Thoracic aorta (tissue), 2 donors: Measurements from ENCODE around the gene ICA1L. TPM values are rescaled to one million over a fixed set of nuclear protein-coding genes. Genes with fewer than 3 reads are reported as not detected.

Experiments used
- ATAC-seq: fragments of 150-250 bp; one replicate; pipeline ENCODE4 v1.8.0; 2017; ENCODE audit warnings: low read depth; ENCODE audit not compliant: insufficient number of reproducible peaks, low FRiP score
- DNase-seq: peaks from one replicate; pipeline ENCODE4 v3.0.0-alpha.2; 2020; ENCODE audit warnings: low spot score
- H3K27ac ChIP-seq, 2 donors: fragments of 200-600 bp; sonication (generic); 1 replicate in 1 of 2; 2 replicates in 1 of 2; pipeline ENCODE4 v1.5.1; 2016; ENCODE audit warnings: mild to moderate bottlenecking in 2 of 2, moderate library complexity in 2 of 2
- H3K27me3 ChIP-seq: fragments of 200-600 bp; sonication (generic); replicated peaks from 2 replicates; pipeline ENCODE4 v1.6.0; 2016; ENCODE audit warnings: mild to moderate bottlenecking; ENCODE audit not compliant: insufficient read depth
- H3K36me3 ChIP-seq: fragments of 200-600 bp; sonication (generic); one replicate; pipeline ENCODE4 v1.5.1; 2016
- H3K4me1 ChIP-seq, 2 donors: fragments of 200-600 bp; sonication (generic); 1 replicate in 1 of 2; 2 replicates in 1 of 2; pipeline versions ENCODE4 v1.5.1 to v1.6.0; 2016; ENCODE audit warnings: low read depth in 2 of 2, mild to moderate bottlenecking in 1 of 2; ENCODE audit not compliant: control insufficient read depth in 1 of 2
- H3K4me3 ChIP-seq: fragments of 200-600 bp; sonication (generic); 2 replicates; pipeline ENCODE4 v1.5.1; 2016; ENCODE audit warnings: mild to moderate bottlenecking
- H3K9me3 ChIP-seq: fragments of 200-600 bp; sonication (generic); 2 replicates; pipeline ENCODE4 v1.5.1; 2016
- CTCF ChIP-seq: fragments of 200-600 bp; sonication (generic); IDR thresholded peaks from one replicate; pipeline ENCODE4 v1.5.1; 2019; ENCODE audit warnings: antibody characterized with exemption
- total RNA-seq, 2 donors: library from RNA; depleted of rRNA; stranded (reverse); fragments of >200 nt; gene quantifications; one replicate each; pipeline versions ENCODE4 v1.1.0 to v1.2.3, GENCODE V29; 2016

The ICA1L gene
- total RNA-seq, 2 donors from 2014 or later, result 12.9 to 13.7 TPM

DNA sequence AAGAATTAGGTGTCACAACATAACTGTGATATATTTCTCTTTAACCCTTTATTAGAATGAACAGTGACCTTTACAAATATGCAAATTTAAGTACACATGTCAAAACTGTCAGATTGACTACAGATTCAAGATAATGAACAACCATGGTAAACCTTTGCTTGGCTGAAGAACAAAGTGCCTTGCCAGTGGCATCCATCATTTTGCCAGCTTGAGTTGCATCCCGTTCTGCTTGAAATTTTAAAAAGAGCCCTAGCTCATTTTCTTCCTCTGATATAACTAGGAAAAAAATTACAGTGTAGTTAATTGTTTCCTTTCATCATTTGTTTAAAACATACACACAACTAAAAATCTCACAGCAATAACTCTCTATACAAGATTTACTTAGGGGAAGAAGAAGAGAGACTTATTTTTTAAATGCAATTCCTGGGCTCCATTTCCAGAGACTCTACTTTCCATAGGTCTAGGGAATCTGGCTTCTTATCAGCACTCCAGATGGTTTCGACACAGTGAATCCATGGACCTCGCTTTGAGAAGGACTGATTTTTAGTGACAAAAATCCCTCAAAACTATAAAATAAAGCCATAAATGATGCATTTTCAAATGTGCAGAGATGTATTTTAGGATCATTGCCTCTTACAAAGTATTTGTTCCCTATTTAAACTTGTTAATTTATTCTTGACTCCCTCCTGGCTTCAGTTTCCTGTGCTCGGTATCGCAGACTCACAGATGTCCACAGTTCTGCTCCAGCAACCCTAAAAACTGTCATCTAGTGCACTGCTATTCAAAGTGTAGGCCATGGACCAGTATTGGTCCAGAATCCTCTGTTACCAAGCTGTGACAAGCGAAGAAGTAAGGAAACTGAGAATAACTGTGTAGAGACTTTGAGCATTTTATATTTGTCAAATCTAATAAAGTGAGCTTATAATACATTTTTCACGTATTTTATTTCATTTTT lies 50.1 kb downstream of the ICA1L start:
- Histone ChIP-seq H3K27me3 (no peaks in the 10 kb centered on the region), H3K27ac (no peak overlapping the region), H3K4me3 (no peak overlapping the region), H3K4me1 (peaks cover 7 to 9% of the 10 kb centered on the region in 2 donors), H3K9me3 (no peaks in the 10 kb centered on the region), H3K36me3 (no peaks in the 10 kb centered on the region)
- TF ChIP-seq CTCF, result no peak
- no peak for DNase-seq
- no peak for ATAC-seq

GRCh38 chr2:202818321-202818720 lies 53.2 kb downstream of the ICA1L start:
- no peak overlapping the region for H3K27ac ChIP-seq
- no peak overlapping the region for H3K4me3 ChIP-seq
- H3K36me3 ChIP-seq, result no peaks in the 10 kb centered on the region
- DNase-seq, result no peak
- no peak for ATAC-seq
- no peaks in the 10 kb centered on the region for H3K27me3 ChIP-seq
- TF ChIP-seq CTCF, result no peak
- H3K9me3 ChIP-seq, result no peaks in the 10 kb centered on the region
- peaks cover 9 to 27% of the 10 kb centered on the region in 2 donors for H3K4me1 ChIP-seq

- TF ChIP-seq CTCF, result no peak
- Histone ChIP-seq H3K4me1 (peaks cover 9 to 27% of the 10 kb centered on the region in 2 donors), H3K36me3 (no peaks in the 10 kb centered on the region), H3K27ac (peak overlapping the region in 1 of 2 donors; percentile 20), H3K9me3 (no peaks in the 10 kb centered on the region), H3K4me3 (no peak overlapping the region), H3K27me3 (no peaks in the 10 kb centered on the region)
- DNase-seq, result no peak
- ATAC-seq, result no peak
These were observed 53.8 kb downstream of the ICA1L start for GRCh38 chr2:202817771-202818170.

DNA sequence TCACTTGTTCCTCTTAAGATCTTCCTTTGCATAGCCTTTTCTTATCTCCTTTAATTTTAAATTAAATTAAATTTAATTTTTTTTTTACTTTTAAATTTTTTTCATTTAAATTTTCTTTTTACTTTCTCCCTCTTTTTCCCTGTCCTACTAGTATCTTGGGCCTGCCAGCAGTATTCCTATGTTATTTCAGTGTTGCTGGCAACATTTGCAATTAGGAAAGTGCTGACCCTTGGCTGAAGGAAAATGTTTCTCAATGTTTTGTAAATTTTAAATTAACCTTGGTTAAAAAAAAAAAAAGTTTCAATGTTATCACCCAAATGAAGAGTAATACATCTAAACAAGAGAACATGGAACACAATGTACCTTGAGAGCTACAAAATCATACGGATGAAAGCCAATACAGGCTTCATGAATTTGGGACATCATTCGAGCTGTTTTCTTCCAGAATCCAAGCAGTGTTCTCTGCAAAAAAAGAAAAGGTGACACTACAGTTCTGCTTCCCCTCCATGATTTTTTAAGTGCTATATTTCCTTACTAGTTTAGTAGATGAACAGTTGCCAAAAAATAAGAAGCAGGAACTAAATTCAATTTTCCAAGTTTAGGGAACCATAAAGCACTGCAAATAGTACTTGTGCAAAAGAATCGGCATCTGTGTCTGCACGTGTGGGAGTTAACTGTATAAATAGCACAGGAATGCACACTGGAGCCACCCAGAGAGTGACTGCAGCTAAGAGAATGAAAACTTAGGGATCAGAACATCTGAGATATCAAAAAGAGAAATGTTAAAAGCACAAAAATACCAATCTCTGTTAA lies 55.8 kb downstream of the ICA1L start:
- Histone ChIP-seq H3K27me3 (no peaks in the 10 kb centered on the region), H3K9me3 (no peaks in the 10 kb centered on the region), H3K36me3 (no peaks in the 10 kb centered on the region), H3K4me3 (peak overlapping the region; percentile 19), H3K4me1 (peaks cover 9 to 27% of the 10 kb centered on the region in 2 donors), H3K27ac (peak overlapping the region; percentile 74 to 77)
- TF ChIP-seq CTCF, result no peak
- DNase-seq (no peak), ATAC-seq (no peak)

DNA sequence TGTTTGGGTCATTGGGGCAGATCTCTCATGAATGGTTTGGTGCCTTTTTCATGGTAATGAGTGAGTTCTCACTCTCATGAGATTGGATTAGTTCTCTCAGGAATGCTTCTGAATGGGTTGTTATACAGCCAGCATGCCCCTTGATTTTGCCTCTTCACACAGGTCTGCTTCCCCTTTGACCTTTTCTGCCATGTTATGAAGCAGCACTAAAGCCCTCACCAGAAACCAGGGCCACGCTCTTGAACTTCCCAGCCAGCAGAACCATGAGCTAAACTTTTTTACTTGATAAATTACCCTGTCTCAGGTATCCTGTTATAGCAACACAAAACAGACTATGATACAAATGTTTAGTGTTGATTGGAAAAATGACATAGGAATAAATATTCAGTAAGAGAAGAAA lies 57.3 kb downstream of the ICA1L start:
- H3K27me3 ChIP-seq, result no peaks in the 10 kb centered on the region
- ATAC-seq, result no peak
- DNase-seq, result no peak
- H3K9me3 ChIP-seq, result no peaks in the 10 kb centered on the region
- H3K27ac ChIP-seq, result peak overlapping the region; percentile 54 to 77
- H3K36me3 ChIP-seq, result no peaks in the 10 kb centered on the region
- H3K4me1 ChIP-seq, result peaks cover 9 to 27% of the 10 kb centered on the region in 2 donors
- no peak for TF ChIP-seq CTCF
- no peak overlapping the region for H3K4me3 ChIP-seq
